NCI-H774 (cell line): Measurements from ENCODE around the gene TMUB1.

Source experiments
- DNase-seq: peaks from one replicate; lab custom pipeline; 2025; lab: John Stamatoyannopoulos, UW

TMUB1 gene

DNA sequence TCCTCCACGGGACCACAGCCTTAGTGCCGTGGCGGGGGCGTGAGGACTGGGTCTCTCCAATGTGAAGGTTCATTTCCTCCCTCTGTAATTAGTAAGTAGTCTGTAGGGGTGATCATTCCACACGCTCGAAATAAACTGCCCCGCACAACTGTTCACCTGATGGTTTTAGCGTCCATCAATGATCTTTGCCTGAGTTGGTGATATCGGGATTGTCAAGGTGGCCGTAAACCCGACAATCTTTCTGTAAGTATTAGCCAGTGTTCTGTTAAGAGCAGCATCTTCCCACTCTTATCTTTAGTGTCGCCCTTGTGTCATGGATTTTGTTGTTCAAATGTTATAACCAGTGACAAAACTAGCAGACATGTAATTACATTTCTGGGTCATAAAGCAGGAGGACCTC is 20.7 kb upstream of the TMUB1 start:
- no peak for DNase-seq

DNA sequence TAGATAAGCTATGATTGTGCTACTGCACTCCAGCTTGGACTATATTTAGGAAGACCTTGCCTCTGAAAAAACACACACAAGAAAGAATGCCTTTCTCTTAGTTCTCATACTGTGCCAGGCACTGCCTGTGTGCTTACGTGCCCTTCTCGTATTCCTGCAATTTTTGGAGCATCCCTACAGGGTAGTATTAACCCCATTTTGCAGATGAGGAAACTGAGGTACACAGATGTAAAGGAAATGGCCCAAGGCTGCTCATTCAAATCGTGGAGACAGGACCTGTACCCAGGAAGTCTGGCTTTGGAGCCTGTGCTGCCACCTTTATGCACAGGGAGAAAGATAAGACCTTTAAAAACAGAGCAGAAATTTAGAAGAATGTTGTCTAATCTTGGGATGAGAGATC is 19.7 kb upstream of the TMUB1 start:
- no peak for DNase-seq

DNA sequence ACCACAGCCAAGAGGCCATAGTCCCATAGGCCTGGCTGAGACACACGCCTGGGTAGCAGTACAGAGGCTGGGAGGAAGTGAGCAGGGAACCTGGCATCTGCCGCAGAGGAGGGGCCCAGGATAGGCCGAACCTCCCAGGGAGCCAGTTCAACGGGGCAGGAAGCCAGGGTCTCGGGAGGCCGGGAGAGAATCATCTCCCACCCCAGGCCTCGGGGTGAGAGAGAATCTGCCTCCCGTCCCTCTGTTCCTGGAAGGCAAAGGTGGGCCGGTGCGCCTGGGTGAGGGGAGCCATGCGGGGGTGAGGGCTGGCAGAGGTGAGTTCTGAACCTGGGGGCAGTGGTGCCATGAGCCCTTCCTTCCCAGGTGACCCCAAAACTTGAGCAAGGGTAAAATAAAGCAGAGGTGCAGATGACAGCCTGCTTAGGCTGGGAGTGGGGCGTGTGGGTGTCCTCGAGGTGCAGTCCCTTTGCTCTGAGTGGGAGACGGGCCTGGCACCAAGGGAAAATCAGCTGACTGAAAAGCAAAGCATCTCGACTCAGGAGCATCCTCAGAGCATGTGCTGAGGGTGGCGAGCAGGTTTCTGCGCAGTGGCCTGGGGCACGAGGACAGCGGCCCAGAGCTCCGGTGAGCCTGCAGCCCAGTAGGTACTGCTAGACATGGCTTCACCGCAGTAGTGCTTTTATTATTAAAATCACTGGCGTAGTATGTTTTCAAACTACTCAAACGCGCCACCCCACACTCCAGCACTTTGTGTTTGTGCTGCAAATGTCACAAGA is 18.5 kb upstream of the TMUB1 start:
- DNase-seq: no peak

DNA sequence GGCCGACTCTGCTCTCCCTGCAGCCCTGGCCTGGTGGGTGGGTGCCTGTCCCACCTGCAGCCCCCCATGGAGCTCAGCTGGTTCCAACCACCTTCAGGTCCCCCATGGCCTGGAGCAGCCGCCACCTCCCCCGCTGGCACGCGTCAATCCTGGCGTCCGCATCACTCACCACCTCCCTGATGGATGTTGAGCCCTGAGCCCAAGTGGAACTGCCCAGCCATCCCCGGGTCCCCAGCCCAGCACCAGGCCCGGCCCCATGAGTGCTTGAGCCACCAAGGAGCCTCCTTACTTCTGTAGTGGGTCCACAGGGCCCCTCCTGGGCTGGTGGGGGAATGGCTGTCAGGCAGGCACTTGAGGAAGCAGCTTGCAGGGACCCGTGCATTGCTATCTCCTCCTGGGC is 17.6 kb upstream of the TMUB1 start:
- no peak for DNase-seq

DNA sequence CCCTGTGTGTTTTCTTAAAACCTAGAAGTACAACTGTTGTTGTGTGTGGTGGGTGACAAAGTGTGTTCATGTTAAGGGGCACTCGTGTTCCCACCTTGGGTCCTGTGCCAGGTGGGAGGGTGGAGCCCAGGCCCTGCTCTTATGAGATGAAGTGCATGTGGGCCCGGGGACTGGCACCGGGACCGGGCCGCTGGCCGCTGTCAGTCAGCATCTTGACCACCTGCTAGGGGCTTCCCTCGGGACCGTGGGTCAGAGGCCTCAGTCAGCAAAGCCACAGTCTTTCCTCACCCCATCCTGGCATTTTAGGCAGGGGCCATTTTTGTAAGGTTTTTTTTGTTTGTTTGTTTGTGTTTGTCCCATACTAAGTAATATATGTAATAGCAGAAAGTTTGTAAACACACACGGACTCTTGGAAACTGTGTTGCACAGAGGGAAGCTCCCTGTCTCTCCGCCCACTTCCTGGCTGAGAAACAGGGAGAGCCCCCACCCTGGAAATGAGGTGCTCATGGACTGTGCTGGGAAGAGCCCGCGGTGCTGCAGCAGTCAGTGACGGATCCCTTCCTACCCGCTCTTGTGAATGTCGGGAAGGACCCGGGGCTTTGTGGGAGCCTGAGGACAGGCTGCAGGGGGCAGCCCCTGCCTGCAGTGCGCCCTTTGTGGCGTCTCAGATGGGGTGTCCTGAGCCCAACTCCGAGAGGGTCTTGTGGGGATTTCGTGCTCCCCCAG is 16.4 kb upstream of the TMUB1 start:
- DNase-seq: no peak

DNA sequence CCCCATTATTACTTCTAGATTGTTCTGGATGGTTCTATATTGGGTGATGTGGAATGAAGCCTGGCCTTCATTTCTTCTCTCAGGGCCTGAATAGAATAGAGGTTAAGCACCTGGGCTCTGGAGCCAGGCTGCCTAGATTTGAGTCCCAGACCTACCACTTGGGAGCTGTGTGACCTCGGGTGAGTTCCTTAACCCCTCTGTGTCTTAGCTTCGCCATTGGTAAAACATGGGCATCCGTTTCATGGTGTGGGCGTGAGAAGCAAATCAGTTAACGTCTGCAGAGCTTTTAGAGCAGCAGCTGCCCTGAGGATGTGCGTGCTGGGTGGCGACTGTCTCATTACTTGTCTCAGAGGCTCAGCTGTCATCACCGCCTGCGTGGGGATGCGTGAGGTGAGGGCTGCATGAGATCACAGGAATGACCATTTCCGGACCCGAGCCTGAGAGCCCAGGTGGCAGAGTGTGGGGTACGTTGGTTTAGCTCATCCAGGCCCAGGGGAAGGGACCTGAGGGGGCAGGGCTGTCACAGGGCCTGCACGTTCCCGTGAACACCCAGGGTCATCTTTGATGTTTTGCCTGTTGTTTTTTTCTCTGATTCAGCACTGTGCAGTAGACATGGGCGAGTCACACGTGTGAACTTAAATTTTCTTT is 12.7 kb upstream of the TMUB1 start:
- no peak for DNase-seq

DNA sequence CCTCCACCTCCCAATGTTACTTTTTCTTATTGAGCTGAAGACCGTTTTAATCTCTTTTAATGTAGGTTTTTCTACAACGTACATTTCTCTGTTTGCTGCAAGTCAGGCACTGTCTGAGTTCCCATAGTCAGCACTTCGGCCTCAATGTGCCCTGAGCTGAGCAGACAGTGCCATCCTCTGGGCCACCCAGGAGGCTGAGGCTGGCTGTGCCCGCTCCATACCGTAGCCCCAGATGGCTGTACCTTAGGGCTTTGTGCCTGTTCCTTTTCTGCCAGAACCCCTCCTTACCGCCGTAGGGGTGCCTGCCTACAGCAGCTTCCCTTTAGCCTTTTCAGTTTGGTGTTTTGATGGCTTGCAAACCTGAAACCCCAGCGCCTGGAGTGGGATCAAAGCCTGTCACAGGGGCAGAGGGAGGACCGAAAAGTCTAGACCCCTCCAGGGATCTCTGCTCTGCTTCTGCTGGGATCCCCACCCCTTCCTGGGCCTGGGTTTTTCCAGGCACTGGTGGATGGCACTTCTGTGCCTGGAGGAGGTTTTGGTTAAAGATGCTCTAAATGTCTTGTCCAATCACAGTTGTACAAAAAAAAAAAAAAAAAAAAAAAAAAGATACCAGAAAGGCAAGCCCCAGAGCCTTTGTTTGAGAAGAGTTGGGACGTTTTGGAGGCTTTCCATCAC is 12.0 kb upstream of the TMUB1 start:
- DNase-seq: no peak

DNA sequence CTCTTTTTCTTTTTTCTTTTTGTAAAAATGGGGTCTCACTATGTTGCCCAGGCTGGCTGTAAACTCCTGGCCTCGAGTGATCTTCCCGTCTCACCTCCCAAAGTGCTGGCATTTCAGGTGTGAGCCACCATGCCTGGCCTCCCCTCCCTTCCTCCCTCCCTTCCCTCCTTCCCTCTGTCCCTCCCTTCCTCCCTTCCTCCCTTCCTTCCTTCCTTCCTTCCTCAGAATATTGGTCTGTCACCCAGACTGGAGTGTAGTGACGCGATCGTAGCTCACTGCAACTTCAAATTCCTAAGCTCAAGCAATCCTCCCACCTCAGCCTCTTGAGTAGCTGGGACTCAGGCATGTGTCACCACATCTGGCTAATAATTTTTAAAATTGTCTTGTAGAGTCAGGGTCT is 11.4 kb upstream of the TMUB1 start:
- no peak for DNase-seq

DNA sequence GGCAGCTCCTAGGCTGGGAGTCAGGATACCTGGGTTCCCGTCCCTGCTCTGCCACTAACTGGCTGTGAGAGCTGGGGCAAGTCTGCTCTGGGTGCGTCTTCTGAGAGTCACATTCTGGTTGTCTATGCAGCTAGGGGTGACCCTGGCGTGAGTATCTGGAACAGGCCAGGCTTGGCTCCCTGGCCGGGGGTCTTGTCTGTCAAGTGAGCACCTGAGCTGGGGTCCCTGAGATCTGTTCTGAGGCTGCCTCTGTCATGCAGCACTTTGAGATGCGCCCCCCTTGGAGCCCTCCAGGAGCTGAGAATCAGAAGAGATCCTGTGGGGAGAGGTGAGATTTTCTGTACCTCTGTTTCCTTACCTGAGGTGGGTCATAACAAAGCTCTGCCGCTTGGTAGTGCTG is 10.5 kb upstream of the TMUB1 start:
- DNase-seq: no peak

DNA sequence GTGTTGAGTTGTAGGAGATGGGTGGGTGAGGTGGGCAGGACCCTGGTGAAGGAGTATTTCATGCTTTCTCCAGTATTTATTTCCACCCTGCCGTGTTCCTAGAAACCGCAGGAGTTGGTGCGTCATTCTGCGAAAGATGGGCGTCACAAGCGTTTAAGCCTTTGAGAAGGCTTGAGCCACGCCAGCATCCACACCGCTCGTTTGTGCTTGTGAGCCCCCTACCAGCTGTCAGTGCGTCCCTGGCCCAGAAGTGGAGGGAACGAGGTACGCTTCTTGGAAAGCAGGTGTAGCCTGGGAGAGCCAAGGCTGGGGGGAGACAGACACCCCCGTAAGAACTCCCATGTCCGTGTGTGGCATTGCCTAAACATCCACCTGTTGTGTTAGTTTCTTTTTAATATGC is 8.7 kb upstream of the TMUB1 start:
- DNase-seq: no peak

DNA sequence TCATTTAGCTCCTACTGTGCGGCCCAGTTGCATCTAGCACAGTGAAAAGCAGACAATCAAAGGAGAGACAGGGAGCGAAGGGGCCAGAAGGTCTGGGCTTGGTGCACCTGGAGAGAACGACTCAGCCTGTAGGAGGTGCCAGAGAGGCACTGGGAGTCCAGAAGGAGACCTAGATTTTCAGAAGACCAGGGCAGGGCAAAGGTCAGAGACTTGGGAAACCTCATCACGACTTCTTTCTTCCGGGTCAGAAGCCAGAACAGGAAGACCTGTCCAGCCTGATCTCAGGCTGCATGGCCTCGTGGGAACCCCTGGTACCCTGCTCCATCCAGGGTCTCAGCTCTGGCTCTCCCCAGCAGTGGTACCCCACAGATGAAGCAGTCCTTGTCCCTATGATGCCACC is 8.1 kb upstream of the TMUB1 start:
- no peak for DNase-seq

DNA sequence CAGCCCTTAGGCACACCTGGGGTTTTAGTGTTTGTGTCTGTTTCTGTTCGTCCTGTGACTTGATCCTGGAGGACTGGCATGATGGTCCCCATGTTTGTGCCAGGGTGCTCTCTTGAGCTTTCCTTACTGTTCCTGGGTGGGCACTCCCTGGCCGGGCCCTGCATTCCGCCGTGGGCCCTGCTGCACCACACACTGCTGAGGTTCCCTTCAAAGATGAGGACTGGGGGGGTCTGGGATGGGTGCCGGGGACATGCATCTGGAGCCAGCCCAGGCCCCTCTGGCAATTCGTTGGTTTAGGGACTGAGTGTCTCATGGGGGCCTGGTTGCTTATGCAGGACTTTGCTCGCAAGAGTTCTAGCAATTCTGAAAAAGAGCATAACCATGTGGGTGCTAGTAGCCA is 7.7 kb upstream of the TMUB1 start:
- no peak for DNase-seq

DNA sequence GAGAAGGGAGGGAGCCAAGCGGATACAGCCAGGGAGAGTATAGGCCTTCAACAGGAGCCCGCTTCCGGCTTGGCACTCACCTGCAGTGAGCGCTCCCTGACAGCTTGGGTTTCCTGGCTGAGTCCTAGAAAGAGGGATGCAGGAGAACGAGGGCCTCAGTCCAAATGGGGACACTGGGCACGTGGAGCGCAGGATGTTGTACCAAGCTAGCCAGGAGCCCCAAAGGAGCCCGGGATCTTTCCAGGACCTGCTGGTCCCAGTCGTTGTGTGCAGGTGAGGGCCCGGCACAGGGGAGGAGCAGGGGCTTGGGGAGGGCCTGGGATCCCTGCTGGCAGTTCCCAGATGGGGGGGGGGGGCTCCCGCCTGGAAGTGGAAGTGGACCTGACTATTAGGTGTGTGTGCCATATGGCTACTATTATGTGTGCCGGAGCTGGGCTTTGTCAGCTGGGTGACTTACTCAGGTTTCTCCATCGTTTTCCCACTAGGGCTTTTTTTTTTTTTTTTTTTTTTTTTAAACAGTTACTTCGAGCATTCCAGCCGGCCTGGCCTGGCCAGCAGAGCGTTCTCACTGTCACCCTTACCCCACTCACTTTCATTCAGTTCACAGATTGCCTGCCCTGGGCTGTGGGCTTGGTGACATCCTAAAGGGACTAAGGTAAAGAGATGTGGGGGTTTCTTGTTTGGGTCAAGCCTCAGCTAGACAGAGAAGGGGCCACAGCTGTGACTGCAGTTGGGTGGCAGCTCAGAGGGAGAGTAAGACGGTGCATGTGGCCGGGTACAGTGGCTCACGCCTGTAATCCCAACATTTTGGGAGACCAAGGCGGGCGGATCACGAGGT is 6.8 kb upstream of the TMUB1 start:
- no peak for DNase-seq

DNA sequence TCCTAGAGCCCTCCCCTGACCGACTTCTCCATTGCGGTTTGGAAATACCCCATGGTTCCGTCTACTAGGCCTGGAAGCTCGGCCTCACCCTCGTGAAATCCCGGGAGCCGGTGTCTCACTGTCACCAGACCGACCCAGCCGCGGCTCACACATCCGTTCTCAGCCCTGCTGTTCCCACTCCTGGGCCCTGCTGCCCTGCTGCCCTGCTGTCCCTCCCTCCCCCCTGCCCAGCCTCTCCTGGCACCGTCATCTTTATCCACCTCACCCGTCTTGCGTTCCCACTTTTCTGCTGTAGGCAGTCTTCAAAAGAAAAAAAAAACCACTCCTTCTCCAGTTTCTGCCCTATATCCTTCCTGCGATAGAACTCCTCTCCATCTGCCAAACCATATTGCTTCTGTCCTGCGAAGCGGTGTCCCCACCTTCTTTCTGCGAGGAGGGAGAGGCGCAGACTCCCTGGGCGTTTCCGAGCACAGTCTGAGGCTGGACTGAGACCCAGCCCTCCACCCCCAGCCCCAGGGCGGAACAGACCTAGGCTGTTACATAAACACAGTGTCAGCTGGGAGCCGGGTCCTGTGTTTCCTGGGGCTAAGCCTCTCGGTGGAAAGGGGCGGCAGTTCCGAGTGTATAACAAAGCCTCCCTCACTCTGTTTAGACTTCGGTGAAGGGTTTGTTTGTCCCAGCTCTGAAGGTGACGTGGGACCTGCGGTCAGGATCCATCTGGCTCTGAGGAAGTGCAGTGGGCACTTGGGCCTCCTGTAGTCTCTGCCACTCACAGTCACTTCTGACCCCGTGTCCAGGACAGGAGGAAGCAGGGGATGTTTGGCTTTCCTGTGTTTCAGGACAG is 5.8 kb upstream of the TMUB1 start:
- no peak for DNase-seq

DNA sequence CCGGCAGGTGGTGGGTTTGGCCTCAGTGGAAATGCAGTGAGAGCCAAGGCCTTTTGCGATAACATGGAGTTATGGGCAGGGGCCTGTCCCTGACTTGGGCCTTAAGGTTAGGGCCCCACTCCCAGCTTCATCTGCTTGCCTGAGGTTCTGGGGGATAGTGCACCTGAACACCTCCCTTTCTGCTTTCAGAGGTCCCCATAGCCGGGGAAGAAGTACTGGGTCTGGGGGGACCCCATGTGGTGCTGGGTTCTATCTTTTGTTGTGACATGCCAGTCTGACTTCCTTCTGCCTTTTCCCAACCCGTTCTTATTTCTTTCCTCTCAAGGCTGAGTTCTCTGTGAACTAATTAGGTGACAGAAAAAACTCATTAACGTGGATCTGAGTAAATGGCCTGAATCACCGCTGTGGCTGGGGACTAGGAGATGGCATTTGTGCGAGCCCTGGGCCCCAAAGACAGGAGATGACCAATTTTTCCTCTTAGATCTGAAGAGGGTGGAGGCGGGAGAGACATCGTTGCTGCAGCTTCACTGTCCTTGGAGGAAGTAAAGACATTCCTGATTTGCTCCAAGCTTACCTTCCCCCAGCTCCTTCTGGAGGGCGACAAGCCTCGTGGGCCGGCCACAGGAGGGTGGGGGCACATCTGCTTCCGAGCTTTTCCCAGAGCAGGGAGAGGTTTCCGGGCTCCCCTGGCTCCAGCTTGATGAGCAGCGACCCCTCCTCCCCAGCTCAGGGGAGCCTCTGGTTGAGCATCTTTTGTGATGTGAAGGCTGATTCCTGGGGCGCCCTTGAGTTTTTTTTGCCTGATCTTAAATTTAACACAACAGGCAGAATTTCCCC is 4.9 kb upstream of the TMUB1 start:
- DNase-seq: no peak

DNA sequence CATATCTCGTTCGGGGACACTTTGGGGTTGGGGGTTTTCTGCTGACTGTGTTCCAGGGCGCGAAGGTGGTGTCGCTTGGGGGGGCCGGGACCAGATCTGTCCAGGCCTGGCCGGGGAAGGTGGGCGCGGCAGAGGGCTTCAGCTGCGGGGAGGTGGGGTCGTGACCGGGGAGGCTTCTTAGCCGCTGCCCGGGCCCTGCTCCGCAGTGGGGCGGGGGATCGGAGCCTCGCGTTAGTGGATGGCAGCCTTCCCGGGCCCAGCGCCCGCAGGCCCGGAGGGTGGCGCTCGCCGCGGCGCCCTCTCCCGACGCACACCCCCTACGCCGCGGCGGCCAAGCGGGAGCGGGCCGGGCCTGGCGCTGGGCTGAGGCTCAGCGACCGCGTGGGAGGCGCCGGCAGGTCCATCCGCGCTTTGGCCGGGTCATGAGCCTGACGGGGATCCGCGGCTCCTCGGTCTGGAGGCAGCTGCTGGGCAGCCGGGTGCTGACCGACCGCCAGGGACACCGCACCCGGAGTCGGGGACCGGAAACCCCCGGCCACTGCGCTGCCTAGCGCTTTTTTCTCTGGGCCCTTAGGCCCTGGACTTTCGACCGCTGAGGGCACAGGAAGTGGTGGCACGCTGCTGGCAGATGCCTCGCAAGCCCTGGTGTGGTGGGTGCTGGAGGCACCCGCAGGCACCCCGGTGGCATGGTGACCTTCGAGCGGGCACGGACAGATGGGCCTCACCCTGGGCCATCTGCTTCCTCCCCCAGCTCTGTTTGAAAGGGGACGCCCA is 4.1 kb upstream of the TMUB1 start:
- DNase-seq: no peak

DNA sequence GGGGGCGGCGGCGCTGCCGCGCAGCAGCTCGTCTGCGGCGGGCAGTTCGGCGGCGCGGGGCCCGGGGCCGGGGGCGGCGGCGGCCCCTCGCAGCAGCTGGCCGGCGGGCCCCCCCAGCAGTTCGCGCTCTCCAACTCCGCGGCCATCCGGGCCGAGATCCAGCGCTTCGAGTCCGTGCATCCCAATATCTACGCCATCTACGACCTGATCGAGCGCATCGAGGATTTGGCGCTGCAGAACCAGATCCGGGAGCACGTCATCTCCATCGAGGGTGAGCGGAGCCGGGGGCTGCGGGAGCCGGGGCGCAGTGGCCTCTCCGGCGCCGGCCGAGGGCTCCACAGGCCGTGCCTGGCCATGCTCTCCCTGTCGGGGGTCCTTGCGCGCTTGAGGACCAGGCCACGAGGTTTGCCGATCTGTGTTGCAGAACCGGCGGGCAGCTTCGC is 3.5 kb upstream of the TMUB1 start:
- peak; percentile 11 for DNase-seq

DNA sequence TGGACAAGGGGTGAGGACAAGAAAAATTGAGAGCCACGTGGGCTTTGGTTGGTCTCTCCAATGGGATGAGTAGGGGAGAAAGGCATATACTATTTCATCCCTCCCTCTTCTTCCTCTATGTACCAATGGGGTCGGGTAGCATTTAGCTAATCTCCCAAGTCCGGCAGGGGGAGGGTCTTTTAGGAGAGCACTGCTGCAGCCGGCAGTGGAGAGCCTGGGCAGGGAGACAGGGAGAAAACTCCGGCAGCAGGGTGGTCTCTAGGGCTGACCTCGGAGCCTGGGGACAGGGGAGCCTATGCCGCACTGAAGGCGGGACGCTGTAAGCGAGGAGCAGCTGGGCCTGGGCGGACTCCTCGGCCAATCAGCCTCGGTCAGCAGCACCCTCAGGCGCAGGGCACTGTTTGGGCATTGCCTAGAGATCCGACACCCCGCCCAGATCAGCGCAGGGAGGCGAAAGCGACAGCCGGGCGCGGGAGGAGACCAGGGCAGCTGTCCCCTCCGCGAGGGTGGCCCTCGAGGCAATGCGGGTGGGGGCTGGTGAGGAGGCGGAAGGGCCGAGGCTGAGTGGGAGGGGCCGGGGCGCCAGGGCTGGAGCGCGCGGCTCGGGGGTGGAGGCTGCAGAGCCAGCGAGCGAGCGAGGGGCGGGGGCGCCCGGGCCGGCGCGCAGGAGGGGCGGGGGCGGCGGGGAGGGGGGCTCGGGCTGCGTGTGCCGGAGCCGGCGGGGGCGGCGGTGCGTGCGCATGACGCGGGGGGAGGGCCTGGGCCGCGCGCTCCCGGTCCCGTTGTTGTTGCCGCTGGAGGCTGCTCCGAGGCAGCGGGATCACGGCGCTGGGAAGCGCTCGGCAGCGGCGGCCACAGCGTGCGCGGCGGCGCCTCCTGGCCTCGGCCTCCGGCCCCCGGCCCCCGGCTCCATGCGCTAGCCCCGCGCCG is 2.7 kb upstream of the TMUB1 start, which contains the start of gene AGAP3:
TSS of gene AGAP3 (plus strand) at position 785 of the 930 bp plus-strand sequence. CDS start 267 bp downstream, outside the sequence.
- DNase-seq: peak; percentile 81
